ENCODE data around the gene ZNF627.

ZNF627 gene

DNA sequence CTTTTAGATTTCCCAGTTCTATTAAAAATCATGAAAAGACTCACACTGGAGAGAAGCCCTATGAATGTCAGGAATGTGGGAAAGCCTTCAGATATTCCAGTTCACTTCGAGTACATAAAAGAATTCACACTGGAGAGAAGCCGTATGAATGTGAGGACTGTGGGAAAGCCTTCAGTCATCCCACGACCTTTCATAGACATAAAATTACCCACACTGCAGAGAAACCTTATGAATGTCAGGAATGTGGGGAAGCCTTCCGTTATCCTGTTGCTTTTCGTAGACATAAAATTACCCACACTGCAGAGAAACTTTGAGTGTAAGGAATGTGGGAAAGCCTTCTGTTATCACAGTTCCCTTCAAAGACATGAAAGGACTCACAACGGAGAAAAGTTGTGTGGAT is 55.2 kb downstream of the ZNF627 start:
- DNase-seq (ENCODE audit: low read depth): no peak
- no peak overlapping the region for H3K4me3 ChIP-seq (ENCODE audit: low read length)
- TF ChIP-seq, protein P1, sequence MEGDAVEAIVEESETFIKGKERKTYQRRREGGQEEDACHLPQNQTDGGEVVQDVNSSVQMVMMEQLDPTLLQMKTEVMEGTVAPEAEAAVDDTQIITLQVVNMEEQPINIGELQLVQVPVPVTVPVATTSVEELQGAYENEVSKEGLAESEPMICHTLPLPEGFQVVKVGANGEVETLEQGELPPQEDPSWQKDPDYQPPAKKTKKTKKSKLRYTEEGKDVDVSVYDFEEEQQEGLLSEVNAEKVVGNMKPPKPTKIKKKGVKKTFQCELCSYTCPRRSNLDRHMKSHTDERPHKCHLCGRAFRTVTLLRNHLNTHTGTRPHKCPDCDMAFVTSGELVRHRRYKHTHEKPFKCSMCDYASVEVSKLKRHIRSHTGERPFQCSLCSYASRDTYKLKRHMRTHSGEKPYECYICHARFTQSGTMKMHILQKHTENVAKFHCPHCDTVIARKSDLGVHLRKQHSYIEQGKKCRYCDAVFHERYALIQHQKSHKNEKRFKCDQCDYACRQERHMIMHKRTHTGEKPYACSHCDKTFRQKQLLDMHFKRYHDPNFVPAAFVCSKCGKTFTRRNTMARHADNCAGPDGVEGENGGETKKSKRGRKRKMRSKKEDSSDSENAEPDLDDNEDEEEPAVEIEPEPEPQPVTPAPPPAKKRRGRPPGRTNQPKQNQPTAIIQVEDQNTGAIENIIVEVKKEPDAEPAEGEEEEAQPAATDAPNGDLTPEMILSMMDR (conservative IDR thresholded peaks at IDR 0.05; ENCODE audit: low read length): no peak

GRCh38 chr19:11656535-11656934 is 59.3 kb downstream of the ZNF627 start:
- TF ChIP-seq, protein P1 (conservative IDR thresholded peaks at IDR 0.05; ENCODE audit: low read length): no peak
- H3K4me3 ChIP-seq (ENCODE audit: low read length): no peak overlapping the region
- DNase-seq (ENCODE audit: low read depth): no peak

DNA sequence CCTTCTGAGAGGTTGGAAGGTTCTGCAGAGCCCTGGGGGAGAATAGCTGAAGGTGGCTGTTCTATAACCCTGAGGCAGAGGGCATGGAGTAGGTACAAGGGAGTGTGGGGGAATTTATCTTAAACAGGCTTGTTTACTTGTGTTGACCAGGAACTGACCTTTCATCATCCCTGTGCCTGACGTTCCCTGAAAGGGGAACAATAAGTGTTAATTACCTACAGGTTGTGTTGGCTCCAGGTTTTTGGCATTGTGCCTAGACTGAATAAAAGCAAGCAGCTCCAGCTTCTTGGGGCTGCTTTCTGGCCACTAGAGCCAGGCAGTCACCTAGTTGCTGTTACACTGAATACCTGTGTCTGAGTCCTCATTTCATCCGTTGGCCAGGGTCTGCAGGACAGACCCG is 60.0 kb downstream of the ZNF627 start:
- no peak for DNase-seq (ENCODE audit: low read depth)

DNA sequence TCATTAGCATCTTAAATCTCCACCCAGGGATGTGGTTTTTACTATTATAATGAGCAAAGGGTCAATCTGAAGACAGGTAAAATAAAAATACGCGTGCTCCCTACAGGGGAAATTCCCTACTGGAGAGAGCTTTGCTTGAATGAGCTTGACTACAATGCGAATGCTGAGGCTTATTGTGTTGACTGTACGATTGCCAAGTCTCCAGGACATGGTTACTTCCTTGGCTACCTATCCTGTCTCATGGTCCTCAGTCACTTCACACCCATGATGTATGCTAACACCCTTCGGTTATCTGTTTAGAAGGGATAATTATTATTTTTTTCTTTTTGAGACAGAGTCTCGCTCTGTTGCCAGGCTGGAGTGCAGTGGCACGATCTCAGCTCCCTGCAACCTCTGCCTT is 61.7 kb downstream of the ZNF627 start:
- TF ChIP-seq, protein P1 (conservative IDR thresholded peaks at IDR 0.05; ENCODE audit: low read length): no peak
- no peak overlapping the region for H3K4me3 ChIP-seq (ENCODE audit: low read length)
- DNase-seq (ENCODE audit: low read depth): no peak

More for the DNA sequence above, 60.0 kb downstream of the ZNF627 start:
- TF ChIP-seq, protein P1 (conservative IDR thresholded peaks at IDR 0.05; ENCODE audit: low read length): no peak
- H3K4me3 ChIP-seq (ENCODE audit: low read length): no peak overlapping the region

DNA sequence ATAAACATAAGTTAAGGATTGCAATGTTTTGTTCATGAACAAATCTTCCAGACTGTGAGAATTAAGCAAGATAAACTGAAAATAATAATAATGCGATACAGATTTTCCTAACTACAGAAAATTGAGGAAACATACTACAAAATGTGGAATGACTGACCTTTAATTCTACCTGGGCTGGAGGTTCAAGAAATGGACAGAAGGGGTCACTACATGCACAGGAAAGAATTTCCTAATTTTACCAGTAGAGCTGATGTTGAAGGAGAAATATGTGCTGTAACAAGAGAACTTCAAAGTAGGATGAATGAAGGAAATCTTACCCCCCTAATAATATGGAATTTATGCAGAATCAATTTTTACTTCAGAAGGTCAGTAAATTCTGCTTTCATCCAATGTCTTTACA is 62.3 kb downstream of the ZNF627 start:
- peak; percentile 9 for DNase-seq (ENCODE audit: low read depth)
- no peak overlapping the region for H3K4me3 ChIP-seq (ENCODE audit: low read length)
- TF ChIP-seq, protein P1 (conservative IDR thresholded peaks at IDR 0.05; ENCODE audit: low read length): peak; percentile 48

- DNase-seq (ENCODE audit: low read depth): no peak
- TF ChIP-seq, protein P1 (conservative IDR thresholded peaks at IDR 0.05; ENCODE audit: low read length): no peak
- no peak overlapping the region for H3K4me3 ChIP-seq (ENCODE audit: low read length)
Measured at GRCh38 chr19:11662278-11662677, 65.0 kb downstream of the ZNF627 start.

DNA sequence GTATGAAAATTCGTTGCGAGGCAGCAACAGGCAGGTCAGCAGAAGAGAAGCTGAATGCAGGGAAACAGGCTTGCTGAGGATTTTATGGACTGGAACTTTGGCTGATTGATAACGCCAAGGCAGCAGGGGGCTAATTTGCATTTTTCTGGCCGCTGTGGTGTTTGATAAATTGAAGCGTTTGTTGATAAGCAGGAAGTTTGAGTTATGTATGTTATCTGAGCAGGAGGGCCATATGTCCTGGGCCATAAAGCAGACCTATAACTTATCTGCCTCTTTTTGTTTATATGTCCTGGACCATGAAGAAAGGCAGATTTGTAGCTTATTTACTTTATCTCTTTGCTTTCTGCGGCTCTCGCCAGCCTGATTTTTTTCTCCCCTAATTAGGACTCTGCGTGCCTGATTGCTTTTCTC is 65.9 kb downstream of the ZNF627 start:
- no peak for DNase-seq (ENCODE audit: low read depth)
- TF ChIP-seq, protein P1 (conservative IDR thresholded peaks at IDR 0.05; ENCODE audit: low read length): no peak

More for the DNA sequence above, 65.9 kb downstream of the ZNF627 start:
- no peak overlapping the region for H3K4me3 ChIP-seq (ENCODE audit: low read length)

Measured in AG10803 (cell line).